HepG2 (cell line): ENCODE results near the gene ZC3H12A. TPM values are rescaled to one million over a fixed set of nuclear protein-coding genes. Genes with fewer than 3 reads are reported as not detected.

Source experiments
- AGO1 ChIP-seq: fragments of 200-400 bp; formaldehyde crosslinking; IDR thresholded peaks from 2 replicates; pipeline ENCODE4 v1.6.1; 2017; ENCODE audit warnings: mild to moderate bottlenecking, low read depth, low read length, moderate library complexity; ENCODE audit not compliant: poor library complexity, severe bottlenecking
- ARID4A ChIP-seq: sonication (generic); formaldehyde crosslinking; IDR thresholded peaks from 2 replicates; pipeline ENCODE4 v1.5.0; 2020; ENCODE audit warnings: mild to moderate bottlenecking, missing genetic modification reagents, borderline replicate concordance
- BRF2 ChIP-seq: sonication (generic); formaldehyde crosslinking; IDR thresholded peaks from 2 replicates; pipeline ENCODE4 v1.8.1; 2022; ENCODE audit warnings: mild to moderate bottlenecking, missing genetic modification reagents
- CHCHD3 ChIP-seq: sonication (generic); formaldehyde crosslinking; IDR thresholded peaks from 2 replicates; pipeline ENCODE4 v1.8.0; 2022; ENCODE audit warnings: mild to moderate bottlenecking, missing genetic modification reagents, moderate library complexity
- DNMT3B ChIP-seq: conservative IDR thresholded peaks from 2 replicates; pipeline ENCODE4 v1.6.1; 2016; ENCODE audit warnings: missing biosample characterization, control low read depth
- ELF1 ChIP-seq: sonication (generic); formaldehyde crosslinking; IDR thresholded peaks from 2 replicates; pipeline ENCODE4 v1.4.0; 2020; ENCODE audit warnings: missing genetic modification reagents
- FOSL1 ChIP-seq: sonication (generic); formaldehyde crosslinking; IDR thresholded peaks from 2 replicates; pipeline ENCODE4 v1.9.0; 2021; ENCODE audit warnings: missing genetic modification reagents, borderline replicate concordance
- FOXM1 ChIP-seq: sonication (generic); formaldehyde crosslinking; IDR thresholded peaks from 2 replicates; pipeline ENCODE4 v1.5.0; 2020; ENCODE audit warnings: missing genetic modification reagents
- KDM2A ChIP-seq: sonication (generic); formaldehyde crosslinking; IDR thresholded peaks from 2 replicates; pipeline ENCODE4 v1.4.0; 2020; ENCODE audit warnings: low read depth, missing genetic modification reagents, borderline replicate concordance
- MXI1 ChIP-seq: IDR thresholded peaks from 3 replicates; pipeline ENCODE4 v1.6.1; 2012; ENCODE audit warnings: low read depth, low read length, inconsistent platforms, borderline replicate concordance
- NCOA2 ChIP-seq: sonication (generic); formaldehyde crosslinking; IDR thresholded peaks from 2 replicates; pipeline ENCODE4 v1.8.0; 2022; ENCODE audit warnings: inconsistent platforms
- NFYB ChIP-seq: sonication (generic); formaldehyde crosslinking; IDR thresholded peaks from 2 replicates; pipeline ENCODE4 v1.4.0; 2020; ENCODE audit warnings: missing genetic modification reagents
- POGK ChIP-seq: sonication (generic); formaldehyde crosslinking; conservative IDR thresholded peaks from 2 replicates; pipeline ENCODE4 v1.8.0; 2022; ENCODE audit warnings: mild to moderate bottlenecking, moderate library complexity, missing genetic modification reagents
- POLR2A ChIP-seq, 2 experiments: IDR thresholded peaks; 2 replicates each; pipeline ENCODE4 v1.6.1; 2011; ENCODE audit warnings: low read depth in 2 of 2, low read length in 2 of 2, mild to moderate bottlenecking in 1 of 2, moderate library complexity in 1 of 2; ENCODE audit not compliant: insufficient read depth in 1 of 2
- RARA ChIP-seq: IDR thresholded peaks from 2 replicates; pipeline ENCODE4 v1.6.1; 2016; ENCODE audit warnings: missing genetic modification reagents, missing compliant biosample characterization
- TAF15 ChIP-seq: fragments of 200-400 bp; formaldehyde crosslinking; IDR thresholded peaks from one replicate; pipeline ENCODE4 v1.6.1; 2018; ENCODE audit warnings: mild to moderate bottlenecking, low read depth, low read length; ENCODE audit not compliant: poor library complexity, severe bottlenecking
- TEF ChIP-seq: sonication (generic); formaldehyde crosslinking; IDR thresholded peaks from 2 replicates; pipeline ENCODE4 v1.5.0; 2020; ENCODE audit warnings: missing genetic modification reagents
- TGIF2 ChIP-seq: IDR thresholded peaks from 2 replicates; pipeline ENCODE4 v1.6.1; 2016; ENCODE audit warnings: control low read depth, missing compliant biosample characterization
- XRCC5 ChIP-seq: fragments of 200-400 bp; formaldehyde crosslinking; optimal IDR thresholded peaks from 2 replicates; pipeline ENCODE3; 2017; ENCODE audit warnings: mild to moderate bottlenecking, low read length
- ZNF234 ChIP-seq: sonication (generic); formaldehyde crosslinking; conservative IDR thresholded peaks from 2 replicates; pipeline ENCODE4 v1.5.1; 2020; ENCODE audit warnings: mild to moderate bottlenecking, missing genetic modification reagents
- ZNF564 ChIP-seq: sonication (generic); formaldehyde crosslinking; IDR thresholded peaks from 2 replicates; pipeline ENCODE4 v1.8.1; 2023; ENCODE audit warnings: mild to moderate bottlenecking, missing genetic modification reagents
- ZSCAN22 ChIP-seq: sonication (generic); formaldehyde crosslinking; IDR thresholded peaks from 2 replicates; pipeline ENCODE4 v1.4.0; 2020; ENCODE audit warnings: mild to moderate bottlenecking, missing genetic modification reagents
- ZSCAN31 ChIP-seq: sonication (generic); formaldehyde crosslinking; IDR thresholded peaks from 2 replicates; pipeline ENCODE4 v1.5.0; 2020; ENCODE audit warnings: low read depth, mild to moderate bottlenecking, missing genetic modification reagents
- polyA plus RNA-seq, 8 experiments: library from polyadenylated mRNA; depleted of rRNA in 3 of 8; stranded (reverse) in 7 of 8; unstranded in 1 of 8; fragments of >200 nt; fragmentation: Illumina TruSeq in 4 of 8; extraction: Trizol in 4 of 8; gene quantifications; 2 replicates each; pipeline versions ENCODE4 v1.2.1 to v1.2.3, GENCODE V29; 2011 to 2016; ENCODE audit warnings: low read depth in 4 of 8, missing spikeins in 1 of 8, mixed read lengths in 1 of 8; ENCODE audit not compliant: insufficient read depth in 1 of 8
- total RNA-seq, 5 experiments: library from RNA; depleted of rRNA; stranded (reverse); fragments of >200 nt; fragmentation: Illumina TruSeq; extraction: Trizol; gene quantifications; 2 replicates each; pipeline ENCODE4 v1.2.3, GENCODE V29; 2016; ENCODE audit warnings: low read depth in 1 of 5

ZC3H12A gene
- total and polyA plus RNA-seq, 2 of the 13 experiments (the other 11 are each of a cell fraction or from before 2014, with no cell fraction given): 6.8 to 13.3 TPM

GRCh38 chr1:37474046-37474696 lies at the start of gene ZC3H12A (continued):
- TF ChIP-seq ZSCAN31 (CRISPR knock-in tag): peak; percentile 64; the same call in 1 of the 2 replicates
- peak in 1 of 2 experiments; percentile 82; a peak in 2 of 4 replicates for TF ChIP-seq POLR2A (IDR thresholded peaks at IDR 0.05; ENCODE audit: insufficient read depth in 1 of 2, low read depth in 2 of 2, low read length in 2 of 2)
- peak; percentile 18; the same call in 1 of the 2 replicates for TF ChIP-seq NCOA2 (CRISPR knock-in tag)
- no peak for TF ChIP-seq BRF2
- no peak for TF ChIP-seq TEF (CRISPR knock-in tag)
- TF ChIP-seq ELF1 (CRISPR knock-in tag): peak; percentile 75
- TF ChIP-seq XRCC5: no peak
- TF ChIP-seq ZSCAN22: no peak
- peak; percentile 62; the same call in 1 of the 2 replicates for TF ChIP-seq POGK (CRISPR knock-in tag)
- no peak for TF ChIP-seq NFYB (CRISPR knock-in tag)
- no peak for TF ChIP-seq FOSL1 (CRISPR knock-in tag)
- peak; percentile 62 for TF ChIP-seq TAF15
- TF ChIP-seq DNMT3B: no peak
- TF ChIP-seq ARID4A (CRISPR knock-in tag): peak; percentile 72
- TF ChIP-seq ZNF564 (CRISPR knock-in tag): peak; percentile 75; the same call in 1 of the 2 replicates
- TF ChIP-seq RARA: no peak; the same call in 1 of the 2 replicates
- no peak for TF ChIP-seq AGO1
- 0 out of 2 replicates have a peak, but pooled peaks have one; percentile 29 for TF ChIP-seq ZNF234 (CRISPR knock-in tag)
- TF ChIP-seq MXI1: peak; percentile 81; the same call in 1 of the 3 replicates
- TF ChIP-seq TGIF2: 0 out of 2 replicates have a peak, but pooled peaks have one; percentile 48
- 0 out of 2 replicates have a peak, but pooled peaks have one; percentile 26 for TF ChIP-seq CHCHD3 (CRISPR knock-in tag)
- no peak for TF ChIP-seq FOXM1
- TF ChIP-seq KDM2A (CRISPR knock-in tag): 0 out of 2 replicates have a peak, but pooled peaks have one; percentile 39
